PC-9 (cell line): ENCODE measurements around the gene IGLL5. TPM values are rescaled to one million over a fixed set of nuclear protein-coding genes. Genes with fewer than 3 reads are reported as not detected.

ENCODE experiments used
- BruUV-seq: library from RNA; stranded (reverse); fragments of 400-500 nt; replicated peaks from 2 replicates; lab custom pipeline; 2021; lab: Mats Ljungman, UMichigan
- CTCF ChIA-PET: fragments of 300-600 bp; sonication (Branson Sonifier 250); formaldehyde crosslinking; loops from one replicate; lab custom pipeline; 2022; ENCODE audit warnings: antibody characterized with exemption; lab: Charles Lee
- POLR2A ChIA-PET: fragments of 300-600 bp; sonication (Branson Sonifier 250); formaldehyde crosslinking; loops from one replicate; lab custom pipeline; 2022; ENCODE audit warnings: antibody characterized with exemption; ENCODE audit not compliant: unreplicated experiment; lab: Charles Lee
- DNase-seq, 2 experiments: peaks; one replicate each; pipeline versions ENCODE4 v3.0.0 to v3.0.0-alpha.2; 2015 to 2022; ENCODE audit warnings: mixed read lengths in 1 of 2
- H2AFZ ChIP-seq: fragments of 200-600 bp; sonication (generic); 2 replicates; pipeline ENCODE4 v1.8.1; 2017; ENCODE audit warnings: antibody characterized with exemption
- H3F3A ChIP-seq: fragments of 200-600 bp; sonication (generic); 2 replicates; pipeline ENCODE4 v1.8.1; 2017; ENCODE audit warnings: antibody characterized with exemption, mild to moderate bottlenecking, low read depth; ENCODE audit not compliant: insufficient read depth
- H3K27ac ChIP-seq: fragments of 200-600 bp; sonication (generic); 2 replicates; pipeline ENCODE4 v1.6.1; 2016; ENCODE audit warnings: mixed run types
- H3K27me3 ChIP-seq: fragments of 200-600 bp; sonication (generic); 2 replicates; pipeline ENCODE4 v1.6.1; 2016; ENCODE audit warnings: low read depth, mixed run types; ENCODE audit not compliant: insufficient read depth
- H3K36me3 ChIP-seq: fragments of 200-600 bp; sonication (generic); 2 replicates; pipeline ENCODE4 v1.6.1; 2016; ENCODE audit warnings: low read depth, mixed run types
- H3K4me1 ChIP-seq: fragments of 200-600 bp; sonication (generic); replicated peaks from 2 replicates; pipeline ENCODE4 v1.6.1; 2016; ENCODE audit warnings: mixed run types; ENCODE audit not compliant: insufficient read depth
- H3K4me2 ChIP-seq: fragments of 200-600 bp; sonication (generic); 2 replicates; pipeline ENCODE4 v1.6.1; 2017; ENCODE audit warnings: mixed run types
- H3K4me3 ChIP-seq: fragments of 200-600 bp; sonication (generic); 2 replicates; pipeline ENCODE4 v1.6.1; 2016; ENCODE audit warnings: mixed run types
- H3K79me2 ChIP-seq: fragments of 200-600 bp; sonication (generic); 2 replicates; pipeline ENCODE4 v1.6.1; 2017; ENCODE audit warnings: low read depth, mixed run types
- H3K9me2 ChIP-seq: fragments of 200-600 bp; sonication (generic); 2 replicates; pipeline ENCODE4 v1.8.1; 2017; ENCODE audit warnings: mild to moderate bottlenecking; ENCODE audit not compliant: insufficient read depth
- H3K9me3 ChIP-seq: fragments of 200-600 bp; sonication (generic); 2 replicates; pipeline ENCODE4 v1.8.1; 2016; ENCODE audit warnings: low read depth; ENCODE audit not compliant: insufficient read depth
- H4K20me1 ChIP-seq: fragments of 200-600 bp; sonication (generic); 2 replicates; pipeline ENCODE4 v1.8.1; 2017; ENCODE audit not compliant: insufficient read depth
- CTCF ChIP-seq: fragments of 200-600 bp; sonication (generic); conservative IDR thresholded peaks from 2 replicates; pipeline ENCODE4 v1.6.1; 2017; ENCODE audit warnings: mixed run types, antibody characterized with exemption, mild to moderate bottlenecking, moderate library complexity
- EZH2 ChIP-seq: fragments of 200-600 bp; sonication (generic); IDR thresholded peaks from 2 replicates; pipeline ENCODE4 v1.8.0; 2017; ENCODE audit warnings: antibody characterized with exemption, low read depth
- intact Hi-C: fragments of 100-400 bp; cut with micrococcal nuclease; formaldehyde crosslinking; loops from one replicate; pipeline ENCODE4 v1.10.0; 2022; ENCODE audit not compliant: unreplicated experiment
- total RNA-seq: library from RNA; stranded (reverse); gene quantifications from 2 replicates; pipeline ENCODE4 v1.2.3, GENCODE V29; 2021

Gene IGLL5
- total RNA-seq, 1 experiment from 2014 or later = not detected

DNA sequence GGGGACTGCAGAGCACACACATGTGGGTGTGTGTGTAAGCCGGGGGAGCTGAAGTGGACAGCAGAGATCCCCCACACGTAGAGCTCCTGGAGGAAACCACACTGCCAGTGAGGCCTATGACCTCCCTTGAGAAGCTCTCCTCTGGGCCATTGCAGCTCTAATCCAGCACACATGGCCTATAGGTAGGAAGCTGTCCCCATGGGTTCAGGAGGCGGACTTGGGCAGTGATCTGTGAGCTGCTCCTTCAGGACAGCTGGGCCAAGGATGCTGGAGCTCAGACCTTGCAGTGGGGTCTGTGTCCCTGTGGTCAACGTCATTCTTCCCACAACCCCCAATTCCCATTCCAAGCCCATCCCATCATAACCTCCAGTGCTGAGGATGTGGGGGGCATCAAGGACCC lies 29.8 kb downstream of the IGLL5 start:
- no TSS peak for BruUV-seq
- no peaks in the 10 kb centered on the region for H3K79me2 ChIP-seq
- H4K20me1 ChIP-seq = no peaks in the 10 kb centered on the region; the same call in 1 of the 2 replicates
- H3K4me1 ChIP-seq = no peaks in the 10 kb centered on the region
- TF ChIP-seq CTCF = no peak
- no peak for TF ChIP-seq EZH2
- H3K9me3 ChIP-seq = no peaks in the 10 kb centered on the region
- H3F3A ChIP-seq = no peaks in the 10 kb centered on the region
- intact Hi-C loops = no loop called here
- ChIA-PET POLR2A (no interaction called here), CTCF (no interaction called here)
- H3K36me3 ChIP-seq = no peaks in the 10 kb centered on the region
- no peak overlapping the region for H3K4me2 ChIP-seq
- no peak overlapping the region for H3K27ac ChIP-seq
- no peak for DNase-seq
- no peaks in the 10 kb centered on the region for H3K9me2 ChIP-seq
- H3K27me3 ChIP-seq = peaks cover 85% of the 10 kb centered on the region
- no peak overlapping the region for H3K4me3 ChIP-seq
- no peak overlapping the region for H2AFZ ChIP-seq

DNA sequence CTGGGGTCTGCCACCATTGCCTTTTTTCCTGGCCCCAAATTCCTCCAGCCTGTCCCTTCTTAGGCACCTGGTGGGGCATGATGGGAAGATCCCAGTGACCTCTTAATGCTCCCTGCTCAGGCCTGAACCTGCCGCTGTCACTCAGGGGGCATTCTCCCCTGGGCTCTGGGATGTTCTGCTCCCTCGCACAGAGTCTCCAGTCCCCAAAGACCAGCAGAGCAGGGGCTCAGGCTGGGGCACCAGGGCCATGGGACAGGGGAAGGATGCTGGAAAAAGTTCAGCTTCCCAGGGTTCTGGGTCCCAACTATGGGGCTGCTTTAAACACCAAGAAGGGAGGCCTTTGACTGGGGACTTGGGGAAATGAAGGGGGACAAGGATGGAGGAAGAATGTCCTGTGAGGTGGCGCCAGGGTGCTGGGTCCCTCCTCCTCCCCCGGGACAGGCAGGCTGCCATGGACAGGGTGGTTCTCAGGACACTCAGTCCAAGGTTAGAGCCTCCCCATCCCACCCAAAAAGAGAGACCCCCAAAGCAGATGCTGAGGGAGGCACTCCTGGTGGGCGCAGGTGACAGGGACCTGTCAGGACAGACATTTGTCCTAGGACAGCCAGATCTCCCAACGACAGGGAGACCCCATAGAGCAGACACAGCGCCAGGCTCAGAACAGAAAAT lies 30.8 kb downstream of the IGLL5 start:
- ChIA-PET POLR2A (no interaction called here), CTCF (no interaction called here)
- Histone ChIP-seq H3K4me2 (no peak overlapping the region), H3F3A (no peaks in the 10 kb centered on the region), H2AFZ (no peak overlapping the region), H3K4me3 (no peak overlapping the region), H4K20me1 (no peaks in the 10 kb centered on the region; the same call in 1 of the 2 replicates), H3K36me3 (no peaks in the 10 kb centered on the region), H3K9me3 (no peaks in the 10 kb centered on the region), H3K4me1 (no peaks in the 10 kb centered on the region), H3K9me2 (no peaks in the 10 kb centered on the region), H3K79me2 (no peaks in the 10 kb centered on the region), H3K27me3 (peaks cover 83% of the 10 kb centered on the region), H3K27ac (no peak overlapping the region)
- BruUV-seq = no TSS peak
- no peak for DNase-seq
- intact Hi-C loops = no loop called here
- TF ChIP-seq CTCF = no peak
- no peak for TF ChIP-seq EZH2

DNA sequence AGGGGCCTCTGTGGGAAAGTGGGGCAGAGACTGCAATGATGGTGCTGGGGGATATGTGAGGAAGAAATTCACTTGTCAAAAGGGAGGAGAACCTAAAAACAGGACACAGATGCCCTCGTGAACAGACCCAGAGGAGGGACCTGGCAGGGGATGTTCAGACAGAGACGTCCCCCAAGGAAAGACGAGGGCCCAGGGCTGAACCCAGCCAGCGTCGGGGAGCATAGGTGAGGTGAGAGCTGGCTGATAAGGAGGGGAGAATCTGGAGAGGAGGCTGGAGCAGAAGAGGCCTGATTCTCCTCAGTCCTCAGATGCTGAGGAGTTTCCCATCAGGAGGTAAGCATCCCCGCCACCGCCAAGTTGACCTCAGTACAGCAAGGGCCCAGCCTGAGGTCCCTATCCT lies 31.4 kb downstream of the IGLL5 start:
- no peak for DNase-seq
- Histone ChIP-seq H3K4me3 (no peak overlapping the region), H2AFZ (no peak overlapping the region), H3K4me1 (no peaks in the 10 kb centered on the region), H3K27me3 (peaks cover 80% of the 10 kb centered on the region), H3K4me2 (no peak overlapping the region), H3K9me3 (no peaks in the 10 kb centered on the region), H3K27ac (no peak overlapping the region), H4K20me1 (no peaks in the 10 kb centered on the region; the same call in 1 of the 2 replicates), H3K9me2 (no peaks in the 10 kb centered on the region), H3K79me2 (no peaks in the 10 kb centered on the region), H3K36me3 (no peaks in the 10 kb centered on the region), H3F3A (no peaks in the 10 kb centered on the region)
- BruUV-seq = no TSS peak
- ChIA-PET POLR2A (no interaction called here), CTCF (no interaction called here)
- TF ChIP-seq EZH2 (no peak), CTCF (no peak)
- intact Hi-C loops = no loop called here
